Thoracic aorta (tissue), 2 donors: ENCODE results near the gene C2orf92. TPM values are rescaled to one million over a fixed set of nuclear protein-coding genes. Genes with fewer than 3 reads are reported as not detected.
"Not testable (repeated sequence)": the region's sequence is repeated elsewhere in the genome, so short reads cannot be mapped to it uniquely, and the experiment has no call there.

Experiments used
- ATAC-seq: fragments of 150-250 bp; one replicate; pipeline ENCODE4 v1.8.0; 2017; ENCODE audit warnings: low read depth; ENCODE audit not compliant: insufficient number of reproducible peaks, low FRiP score
- DNase-seq: peaks from one replicate; pipeline ENCODE4 v3.0.0-alpha.2; 2020; ENCODE audit warnings: low spot score
- H3K27ac ChIP-seq, 2 donors: fragments of 200-600 bp; sonication (generic); 1 replicate in 1 of 2; 2 replicates in 1 of 2; pipeline ENCODE4 v1.5.1; 2016; ENCODE audit warnings: mild to moderate bottlenecking in 2 of 2, moderate library complexity in 2 of 2
- H3K27me3 ChIP-seq: fragments of 200-600 bp; sonication (generic); replicated peaks from 2 replicates; pipeline ENCODE4 v1.6.0; 2016; ENCODE audit warnings: mild to moderate bottlenecking; ENCODE audit not compliant: insufficient read depth
- H3K36me3 ChIP-seq: fragments of 200-600 bp; sonication (generic); one replicate; pipeline ENCODE4 v1.5.1; 2016
- H3K4me1 ChIP-seq, 2 donors: fragments of 200-600 bp; sonication (generic); 1 replicate in 1 of 2; 2 replicates in 1 of 2; pipeline versions ENCODE4 v1.5.1 to v1.6.0; 2016; ENCODE audit warnings: low read depth in 2 of 2, mild to moderate bottlenecking in 1 of 2; ENCODE audit not compliant: control insufficient read depth in 1 of 2
- H3K4me3 ChIP-seq: fragments of 200-600 bp; sonication (generic); 2 replicates; pipeline ENCODE4 v1.5.1; 2016; ENCODE audit warnings: mild to moderate bottlenecking
- H3K9me3 ChIP-seq: fragments of 200-600 bp; sonication (generic); 2 replicates; pipeline ENCODE4 v1.5.1; 2016
- CTCF ChIP-seq: fragments of 200-600 bp; sonication (generic); IDR thresholded peaks from one replicate; pipeline ENCODE4 v1.5.1; 2019; ENCODE audit warnings: antibody characterized with exemption
- total RNA-seq, 2 donors: library from RNA; depleted of rRNA; stranded (reverse); fragments of >200 nt; gene quantifications; one replicate each; pipeline versions ENCODE4 v1.1.0 to v1.2.3, GENCODE V29; 2016

Gene C2orf92
- total RNA-seq, 2 donors from 2014 or later = 13.7 to 32.0 TPM

DNA sequence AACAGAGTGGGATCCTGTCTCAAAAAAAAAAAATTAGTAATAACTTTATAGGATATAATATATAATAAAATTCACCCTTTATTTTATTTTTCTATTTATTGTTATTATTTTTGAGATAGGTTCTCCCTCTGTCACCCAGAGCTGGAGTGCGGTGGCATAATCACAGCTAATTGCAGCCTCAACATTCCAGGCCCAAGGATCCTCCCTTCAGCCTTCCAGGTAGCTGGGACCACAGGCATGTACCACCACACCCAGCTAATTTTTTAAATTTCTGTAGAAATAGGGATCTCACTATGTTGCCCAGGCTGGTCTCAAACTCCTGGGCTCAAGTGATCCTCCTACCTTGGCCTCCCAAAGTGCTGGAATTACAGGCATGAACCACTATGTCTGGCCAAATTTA is 958 bp downstream of the C2orf92 start:
- no peak for TF ChIP-seq CTCF
- H3K4me1 ChIP-seq = no peaks in the 10 kb centered on the region
- DNase-seq (no peak), ATAC-seq (no peak)
- no peak overlapping the region for H3K4me3 ChIP-seq
- no peaks in the 10 kb centered on the region for H3K36me3 ChIP-seq
- no peaks in the 10 kb centered on the region for H3K9me3 ChIP-seq
- H3K27ac ChIP-seq = no peak overlapping the region
- H3K27me3 ChIP-seq = no peaks in the 10 kb centered on the region

GRCh38 chr2:97671526-97671925 is 2.0 kb downstream of the C2orf92 start:
- H3K4me3 ChIP-seq = no peak overlapping the region
- no peak for TF ChIP-seq CTCF
- no peaks in the 10 kb centered on the region for H3K27me3 ChIP-seq
- H3K36me3 ChIP-seq = no peaks in the 10 kb centered on the region
- DNase-seq (no peak), ATAC-seq (no peak)
- no peaks in the 10 kb centered on the region for H3K9me3 ChIP-seq
- no peak overlapping the region for H3K27ac ChIP-seq
- no peaks in the 10 kb centered on the region for H3K4me1 ChIP-seq

DNA sequence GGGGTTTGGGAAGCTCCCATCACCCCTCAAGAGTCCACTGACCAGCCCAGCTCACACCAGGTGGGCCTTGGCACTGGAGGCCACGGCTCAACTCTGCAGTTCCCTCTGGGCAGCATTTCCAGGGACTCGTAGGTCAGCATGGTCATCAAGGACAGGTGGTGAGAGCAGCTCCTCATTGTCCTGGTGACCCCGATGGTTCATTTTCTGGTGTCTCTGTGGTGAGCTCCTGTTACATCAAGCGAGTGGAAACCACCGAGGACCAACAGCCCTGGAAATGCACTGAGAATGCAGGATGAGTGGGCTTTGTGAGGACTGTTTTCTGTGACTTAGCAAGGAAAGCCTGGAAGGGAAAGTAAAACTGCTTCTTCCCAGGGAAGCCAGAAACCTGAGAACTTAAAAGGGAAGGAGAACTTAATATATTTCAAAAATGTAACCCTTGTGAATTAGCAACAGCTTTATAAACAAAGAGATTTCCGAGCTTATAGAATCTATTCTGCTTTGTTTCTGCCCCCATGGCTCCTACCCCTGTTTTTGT is 3.2 kb downstream of the C2orf92 start:
- DNase-seq, H3K9me3 ChIP-seq, H3K36me3 ChIP-seq, H3K4me3 ChIP-seq, H3K4me1 ChIP-seq, ATAC-seq, H3K27me3 ChIP-seq, H3K27ac ChIP-seq: not testable (repeated sequence)

DNA sequence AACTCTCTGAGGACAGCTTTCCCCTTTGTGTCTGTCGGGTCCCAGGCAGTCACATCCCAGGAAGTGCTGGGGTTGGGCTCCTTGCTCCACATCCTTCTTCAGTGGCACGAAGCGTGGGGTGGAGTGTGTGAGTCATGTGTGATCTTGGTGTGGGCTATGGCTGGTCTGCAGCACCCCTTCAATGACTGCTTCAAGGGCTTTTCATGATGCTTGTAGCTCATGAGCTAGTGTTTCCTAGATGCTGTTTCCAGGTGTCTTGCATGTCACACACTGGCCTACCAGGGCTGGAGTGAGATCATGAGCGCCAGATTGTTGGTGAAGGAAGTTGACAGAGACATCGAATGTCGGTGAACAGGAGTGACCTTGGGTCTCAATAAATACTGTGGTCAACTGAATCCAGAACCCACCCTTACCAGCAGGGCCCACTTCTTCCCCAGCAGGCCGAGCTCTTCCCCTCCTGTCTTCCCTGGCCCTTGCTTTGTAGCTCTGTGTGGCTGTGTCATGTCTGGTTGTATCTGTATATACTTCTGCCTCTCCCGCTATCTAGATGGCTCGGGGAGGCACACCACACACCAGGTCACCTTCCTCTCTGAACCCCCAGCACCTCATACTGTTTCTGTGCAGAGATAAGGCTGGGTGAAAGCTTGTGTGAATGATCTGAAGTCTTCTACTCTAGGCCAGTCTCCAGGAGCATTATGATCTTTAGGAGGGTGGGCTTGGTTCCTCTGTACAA is 3.8 kb downstream of the C2orf92 start:
- Histone ChIP-seq H3K36me3 (no peaks in the 10 kb centered on the region), H3K27ac (no peak overlapping the region), H3K4me1 (no peaks in the 10 kb centered on the region), H3K27me3 (no peaks in the 10 kb centered on the region), H3K4me3 (no peak overlapping the region), H3K9me3 (no peaks in the 10 kb centered on the region)
- no peak for TF ChIP-seq CTCF
- DNase-seq (no peak), ATAC-seq (no peak)

DNA sequence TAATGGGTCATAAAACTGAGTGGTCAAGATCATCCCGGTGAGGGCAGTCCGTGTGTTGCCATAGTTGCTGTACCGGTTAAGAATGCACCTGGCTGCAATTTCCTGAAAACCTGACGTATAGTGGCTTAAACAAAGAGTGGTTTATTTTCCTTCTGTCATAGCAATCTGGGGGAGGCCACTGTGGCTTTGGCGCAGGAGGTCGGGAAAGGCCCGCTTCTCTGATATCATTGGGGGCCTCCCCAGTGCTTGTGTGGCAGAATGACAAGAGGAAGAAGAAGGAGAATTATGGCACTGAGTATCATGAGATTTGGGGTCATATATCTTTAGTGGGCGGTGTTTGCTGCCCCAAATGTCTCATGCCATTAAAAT is 4.4 kb downstream of the C2orf92 start:
- Histone ChIP-seq H3K27ac (no peak overlapping the region), H3K36me3 (no peaks in the 10 kb centered on the region), H3K4me1 (no peaks in the 10 kb centered on the region), H3K9me3 (no peaks in the 10 kb centered on the region), H3K27me3 (no peaks in the 10 kb centered on the region), H3K4me3 (no peak overlapping the region)
- no peak for TF ChIP-seq CTCF
- ATAC-seq = no peak
- no peak for DNase-seq
